H1 (cell line): Measurements from ENCODE around the gene WDR35. TPM values are rescaled to one million over a fixed set of nuclear protein-coding genes. Genes with fewer than 3 reads are reported as not detected.

Experiments
- CHD2 ChIP-seq: IDR thresholded peaks from 2 replicates; pipeline ENCODE4 v1.6.1; 2012; ENCODE audit warnings: low read length, improper control_type of control experiment
- CHD7 ChIP-seq: fragments of 300-600 bp; sonication (generic); IDR thresholded peaks from 2 replicates; pipeline ENCODE4 v1.7.1; 2012; ENCODE audit warnings: low read length, moderate library complexity, mild to moderate bottlenecking, inconsistent platforms; ENCODE audit not compliant: insufficient replicate concordance
- EGR1 ChIP-seq: IDR thresholded peaks from 2 replicates; pipeline ENCODE4 v1.6.1; 2011; ENCODE audit warnings: low read depth, low read length, borderline replicate concordance
- GABPA ChIP-seq: IDR thresholded peaks from 2 replicates; pipeline ENCODE4 v1.6.1; 2011; ENCODE audit warnings: mild to moderate bottlenecking, low read length, moderate library complexity, borderline replicate concordance; ENCODE audit not compliant: insufficient read depth
- HDAC6 ChIP-seq: IDR thresholded peaks from one replicate; pipeline ENCODE4 v1.7.1; 2012; ENCODE audit warnings: low read depth, mild to moderate bottlenecking, inconsistent platforms, low read length, moderate library complexity
- PHF8 ChIP-seq: fragments of 200-600 bp; sonication (generic); conservative IDR thresholded peaks from 2 replicates; pipeline ENCODE4 v1.7.1; 2012; ENCODE audit warnings: low read depth, mild to moderate bottlenecking, inconsistent platforms, low read length, moderate library complexity
- SIN3A ChIP-seq, 2 experiments: IDR thresholded peaks in 1 of 2; conservative IDR thresholded peaks in 1 of 2; 2 replicates each; pipeline ENCODE4 v1.6.1; 2011 to 2012; ENCODE audit warnings: low read length in 2 of 2, improper control_type of control experiment in 1 of 2, low read depth in 1 of 2, mild to moderate bottlenecking in 1 of 2
- SP1 ChIP-seq: IDR thresholded peaks from 2 replicates; pipeline ENCODE4 v1.6.1; 2011; ENCODE audit warnings: low read depth, low read length
- SP2 ChIP-seq: IDR thresholded peaks from 2 replicates; pipeline ENCODE4 v1.6.1; 2012; ENCODE audit warnings: mild to moderate bottlenecking, low read length, inconsistent platforms
- SUZ12 ChIP-seq: fragments of 200-600 bp; sonication (generic); IDR thresholded peaks from 2 replicates; pipeline ENCODE4 v1.6.1; 2012; ENCODE audit warnings: mild to moderate bottlenecking, inconsistent platforms, low read length, moderate library complexity, mixed read lengths
- TEAD4 ChIP-seq: IDR thresholded peaks from 2 replicates; pipeline ENCODE4 v1.6.1; 2012; ENCODE audit warnings: low read depth, low read length, inconsistent platforms, mixed read lengths
- polyA plus RNA-seq, 7 experiments: library from polyadenylated mRNA; depleted of rRNA in 3 of 7; stranded (reverse) in 5 of 7; unstranded in 2 of 7; fragments of >200 nt in 5 of 7; fragments of 200-250 nt in 2 of 7; gene quantifications; 1 replicate in 5 of 7; 2 replicates in 1 of 7; 4 replicates in 1 of 7; pipeline versions ENCODE4 v1.2.1 to v1.2.3, GENCODE V29; 2011 to 2013; ENCODE audit warnings: missing spikeins in 2 of 7, mixed read lengths in 2 of 7
- total RNA-seq: library from RNA; stranded (reverse); fragmentation: NEBNext Ultra II Directional; extraction: Animal tissue kit (Norgen Biotek cat#: 25700); gene quantifications from 2 replicates; pipeline ENCODE4 v1.2.1, GENCODE V29; 2021

WDR35 gene
- total and polyA plus RNA-seq, 2 of the 8 experiments (the other 6 are each of a cell fraction or from before 2014, with no cell fraction given): 9.0 to 25.5 TPM

DNA sequence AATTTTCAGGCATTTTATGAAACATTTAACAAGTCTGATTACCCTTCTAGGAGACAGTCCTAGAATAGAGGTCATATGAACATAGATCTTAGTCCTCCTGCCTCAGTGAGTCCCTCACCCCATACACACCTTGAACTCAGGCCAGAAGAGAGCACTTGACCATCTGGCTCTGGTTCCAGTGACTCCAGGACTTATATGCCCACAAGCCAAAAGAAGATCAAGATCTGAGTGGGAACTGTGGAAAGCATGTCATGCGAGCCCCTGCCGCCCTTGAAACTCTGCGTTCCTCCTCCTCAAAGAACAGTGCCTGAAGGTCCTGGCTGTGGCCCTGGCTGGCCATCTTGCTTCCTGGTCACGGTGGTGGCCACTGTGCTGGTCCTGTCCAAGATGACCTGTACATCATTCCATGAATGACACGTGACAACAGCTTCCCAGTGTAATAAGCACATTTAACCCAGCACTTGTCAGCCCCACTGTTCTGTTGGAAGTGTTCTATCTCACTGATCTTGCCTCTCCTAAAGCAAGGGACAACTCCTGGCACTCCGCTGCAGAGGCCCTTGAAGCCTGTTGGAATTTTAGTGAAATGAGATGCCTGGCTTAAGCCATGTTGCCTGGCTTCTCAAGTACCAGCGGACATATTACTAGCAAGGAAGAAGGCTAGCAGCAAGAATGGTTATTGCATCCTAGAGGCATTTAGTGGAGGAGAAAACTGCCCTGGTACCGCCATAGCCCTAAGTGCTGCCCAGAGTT, 105.8 kb downstream of the WDR35 start (continued):
- TF ChIP-seq CHD7: no peak
- TF ChIP-seq SP1: no peak
- TF ChIP-seq PHF8: no peak
- TF ChIP-seq HDAC6: no peak
- TF ChIP-seq SIN3A (conservative IDR thresholded peaks at IDR 0.05 in 1 of 2, IDR thresholded peaks at IDR 0.05 in 1 of 2; ENCODE audit: low read depth in 1 of 2, low read length in 2 of 2): no peak
- TF ChIP-seq CHD2: no peak
- TF ChIP-seq TEAD4: no peak
- TF ChIP-seq EGR1: no peak
- TF ChIP-seq SUZ12: no peak
- no peak for TF ChIP-seq SP2
- no peak for TF ChIP-seq GABPA
